ENCODE measurements around the gene PHOX2A.
A peak's percentile ranks its signal among the peaks of the same experiment; 100 is the strongest.

Gene PHOX2A

DNA sequence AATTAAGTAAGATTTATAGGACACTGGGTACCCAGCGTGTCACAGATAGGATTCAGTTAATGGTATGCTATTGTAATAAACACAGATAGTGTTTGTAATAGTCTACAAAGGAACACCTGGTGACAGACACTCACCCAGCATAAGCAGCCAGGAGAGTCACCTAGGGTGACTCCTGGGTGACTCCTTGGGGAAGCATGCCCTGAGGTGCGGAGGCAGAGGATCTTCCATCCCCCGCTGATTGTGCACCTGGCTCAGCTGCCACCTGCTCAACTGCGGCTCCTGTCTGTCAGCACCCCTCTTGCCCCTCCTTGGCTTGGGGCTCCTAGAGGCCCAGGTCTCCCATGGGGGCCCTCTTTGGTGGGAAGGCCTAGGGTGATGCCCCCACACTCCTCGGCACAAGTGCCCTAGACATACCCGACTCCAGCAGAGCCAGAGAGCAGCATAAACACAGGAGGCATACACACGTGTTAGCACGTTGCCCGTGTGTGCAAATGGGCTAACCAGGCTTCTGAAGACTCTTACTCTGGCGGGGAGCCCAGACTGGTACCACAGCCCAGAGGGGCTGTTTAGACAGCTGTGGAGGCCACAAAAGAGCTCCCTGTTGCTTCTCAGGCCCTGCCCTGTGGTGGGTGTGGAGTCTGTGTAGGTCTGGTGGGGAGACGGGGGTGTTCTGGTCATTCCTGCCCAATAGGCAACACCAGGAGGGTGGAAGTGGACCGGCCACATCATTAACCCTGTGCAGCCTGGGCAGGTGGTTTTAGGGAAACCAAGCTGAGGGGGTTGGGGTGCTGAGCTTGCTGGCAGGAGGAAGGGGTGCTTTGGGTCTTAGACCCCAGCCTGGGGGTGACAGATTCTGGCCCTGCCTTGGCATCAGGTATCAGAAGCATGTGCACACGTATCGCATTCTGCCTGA lies 16.4 kb downstream of the PHOX2A start:
- DNase-seq (ENCODE audit: low read depth), result no peak
- no peak for TF ChIP-seq CTCF (IDR thresholded peaks at IDR 0.05; ENCODE audit: control insufficient read depth, extremely low read depth, insufficient read depth)

DNA sequence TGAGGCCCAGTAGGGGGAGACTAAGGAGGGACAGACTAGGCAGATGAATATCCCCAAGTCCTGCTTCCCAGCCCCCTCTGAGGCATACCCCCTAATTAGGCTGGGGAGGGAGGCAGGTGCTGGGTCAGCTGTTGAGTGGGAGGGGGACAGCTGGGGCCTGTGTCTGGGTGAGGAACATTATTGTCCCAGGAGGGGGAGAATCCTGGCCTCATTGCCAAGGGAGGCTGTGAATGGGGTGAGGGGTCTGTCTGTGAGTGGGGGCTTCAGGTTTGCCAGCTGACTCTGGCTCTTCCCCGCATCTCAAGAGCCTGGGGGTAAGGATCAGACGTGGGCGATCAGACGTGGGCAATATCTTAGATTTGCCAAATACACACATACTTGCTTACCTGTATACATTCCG lies 17.3 kb downstream of the PHOX2A start:
- TF ChIP-seq CTCF (IDR thresholded peaks at IDR 0.05; ENCODE audit: control insufficient read depth, extremely low read depth, insufficient read depth), result no peak
- DNase-seq (ENCODE audit: low read depth), result no peak
- no peak overlapping the region for H3K4me3 ChIP-seq (ENCODE audit: low read depth, low read length)

More for the DNA sequence above, 16.4 kb downstream of the PHOX2A start:
- no peak overlapping the region for H3K4me3 ChIP-seq (ENCODE audit: low read depth, low read length)

DNA sequence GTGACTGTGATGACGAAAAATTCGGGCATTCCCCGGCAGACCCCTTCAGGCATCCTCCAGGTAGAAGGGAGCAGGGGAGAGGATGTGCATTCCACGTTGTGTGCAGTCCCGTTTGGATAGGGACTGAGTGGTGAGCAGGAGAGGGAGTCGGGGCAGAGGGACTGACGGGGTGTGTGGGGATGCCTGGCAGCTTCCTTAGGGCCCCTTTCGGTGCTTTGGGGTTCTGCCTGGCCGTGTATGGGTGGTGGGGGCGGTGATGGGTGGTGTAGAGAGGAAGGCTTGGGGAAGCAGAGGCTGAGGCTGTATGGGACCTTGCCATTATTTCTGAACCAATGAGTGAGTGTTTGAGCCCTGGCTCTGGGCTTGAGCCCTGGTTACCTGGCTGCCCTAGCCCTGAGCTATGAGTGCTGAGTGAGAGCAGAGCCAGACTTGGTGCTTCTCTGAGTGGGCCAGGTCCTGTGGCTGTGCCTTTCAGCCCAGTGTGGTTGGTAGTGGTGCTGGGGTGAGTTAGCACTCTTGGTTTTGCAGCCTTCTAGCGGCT lies 18.5 kb downstream of the PHOX2A start:
- TF ChIP-seq CTCF (IDR thresholded peaks at IDR 0.05; ENCODE audit: control insufficient read depth, extremely low read depth, insufficient read depth), result no peak
- peak overlapping the region; percentile 99 for H3K4me3 ChIP-seq (ENCODE audit: low read depth, low read length)
- no peak for DNase-seq (ENCODE audit: low read depth)

DNA sequence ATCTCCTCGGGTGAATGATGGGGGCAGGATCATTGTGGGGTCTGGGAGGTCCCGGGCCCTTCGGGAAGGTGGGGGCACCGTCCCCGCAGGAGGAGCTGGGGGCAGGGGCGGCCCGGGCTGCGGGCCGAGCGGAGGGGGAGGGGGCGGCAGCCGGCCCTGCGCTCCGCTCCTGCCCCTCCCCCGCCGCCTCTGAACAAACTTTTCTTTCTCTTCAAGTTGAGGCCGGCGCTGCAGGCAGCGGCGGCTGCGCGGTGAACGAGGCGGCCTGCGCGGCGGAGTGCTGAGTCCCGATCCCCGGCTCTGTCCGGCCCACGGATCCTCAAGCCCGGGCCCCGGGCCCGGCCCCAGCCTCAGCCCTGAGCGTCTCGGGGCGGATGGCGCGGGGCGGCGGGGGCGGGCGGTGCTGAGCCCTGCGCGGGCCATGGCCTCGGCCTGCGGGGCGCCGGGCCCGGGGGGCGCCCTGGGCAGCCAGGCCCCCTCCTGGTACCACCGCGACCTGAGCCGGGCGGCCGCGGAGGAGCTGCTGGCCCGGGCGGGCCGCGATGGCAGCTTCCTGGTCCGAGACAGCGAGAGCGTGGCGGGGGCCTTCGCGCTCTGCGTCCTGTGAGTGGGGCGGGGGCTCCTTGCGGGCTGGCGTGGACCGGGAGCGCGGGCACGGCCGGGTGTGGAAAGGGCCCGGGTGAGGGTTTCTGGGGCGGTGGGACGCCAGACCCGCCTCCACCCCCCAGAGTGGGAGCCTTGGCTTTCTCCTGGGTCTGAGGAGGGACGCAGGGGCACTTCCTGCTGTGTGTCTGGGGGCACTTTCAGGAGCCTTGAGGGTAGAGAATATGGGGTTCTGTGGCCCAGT lies 19.2 kb downstream of the PHOX2A start, which contains the start of gene INPPL1:
TSS of gene INPPL1 (plus strand) at position 204 of the 847 bp plus-strand sequence. CDS start at position 422, 218 bp downstream.
- no peak for DNase-seq (ENCODE audit: low read depth)
- TF ChIP-seq CTCF (IDR thresholded peaks at IDR 0.05; ENCODE audit: control insufficient read depth, extremely low read depth, insufficient read depth), result no peak
- peak within 1 kb of the TSS; percentile 99 for H3K4me3 ChIP-seq (ENCODE audit: low read depth, low read length)

DNA sequence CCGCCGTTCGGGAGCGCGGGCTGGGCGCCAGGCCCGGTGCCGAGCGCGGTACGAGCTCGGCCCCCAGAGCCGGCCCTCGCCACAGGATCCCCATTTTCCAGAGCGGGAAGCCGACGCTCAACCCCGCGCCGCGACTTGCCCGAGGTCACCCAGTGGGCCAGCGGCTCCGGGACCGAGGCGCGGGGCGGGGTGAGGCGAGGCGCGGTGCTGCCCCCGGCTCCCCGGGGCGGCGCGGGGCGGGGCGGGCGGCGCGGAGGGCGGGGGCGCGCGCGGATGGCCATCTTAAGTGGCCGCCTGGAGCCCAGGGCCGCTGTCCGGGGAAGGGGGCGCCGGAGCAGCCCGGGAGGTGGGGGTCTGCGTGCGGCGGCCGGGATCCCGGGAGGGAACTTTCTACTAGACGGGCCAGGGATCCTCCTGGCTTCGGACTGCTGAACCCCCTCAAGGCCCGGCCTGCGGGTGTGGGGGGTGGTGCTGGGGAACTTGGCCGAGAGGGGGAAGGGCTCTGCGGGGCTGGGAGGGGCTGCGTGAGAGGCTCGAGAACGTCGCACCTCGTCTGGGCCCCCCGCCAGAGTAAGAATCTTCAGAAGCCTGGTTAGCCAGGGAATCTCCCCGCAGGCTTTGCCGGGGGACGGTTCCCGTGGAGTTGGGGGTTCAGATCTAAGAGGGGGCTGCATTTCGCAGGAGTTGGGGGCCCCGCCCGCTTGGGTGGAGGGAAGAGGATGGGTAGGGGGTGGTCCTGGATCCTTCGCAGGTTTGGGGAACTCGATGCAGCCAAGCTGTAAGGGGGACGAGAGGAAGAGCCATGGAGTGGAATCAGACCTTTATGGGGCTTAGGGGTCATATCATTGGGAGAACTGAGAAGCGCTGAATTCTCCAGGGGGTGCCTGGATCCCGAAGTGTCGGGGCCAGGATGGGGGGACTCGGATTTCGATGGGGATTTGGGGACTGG lies 20.1 kb downstream of the PHOX2A start:
- DNase-seq (ENCODE audit: low read depth), result no peak

More for the DNA sequence above, 20.1 kb downstream of the PHOX2A start:
- H3K4me3 ChIP-seq (ENCODE audit: low read depth, low read length), result peak overlapping the region; percentile 99
- no peak for TF ChIP-seq CTCF (IDR thresholded peaks at IDR 0.05; ENCODE audit: control insufficient read depth, extremely low read depth, insufficient read depth)

Measured in LNCaP clone FGC (cell line).